ENCODE data around the gene MEI1. TPM values are rescaled to one million over a fixed set of nuclear protein-coding genes. Genes with fewer than 3 reads are reported as not detected.

MEI1 gene
- total RNA-seq, 4 donors from 2014 or later: 1.1 to 20.5 TPM; not detected in 2

- intact Hi-C loops (cut with DNase I; ENCODE audit: low total_unique reads): loop anchor here (5.0 kb wide), 2 partner anchors 161 to 246 kb away; no protein-coding TSS in a partner anchor
- in situ Hi-C loops (cut with MboI; ENCODE audit: low pct_ligation_motif_present in 1 of 4, low pct_unique_long_range_greater_than_20kb in 1 of 4, low sequenced_read_pairs in 3 of 4): loop anchor here in 3 of 4 donors (5.0 to 10.0 kb wide), 2 partner anchors 246 to 248 kb away; partner anchors contain the start of gene CENPM (in 1 of the 3)
- H3K4me3 ChIP-seq: no peak overlapping the region
- no peaks in the 10 kb centered on the region for H3K9me3 ChIP-seq
- TF ChIP-seq EP300 (IDR thresholded peaks at IDR 0.05; ENCODE audit: low read depth) (no peak), POLR2A (IDR thresholded peaks at IDR 0.05) (no peak), POLR2AphosphoS5 (IDR thresholded peaks at IDR 0.05) (no peak), CTCF (IDR thresholded peaks at IDR 0.05) (no peak)
- no peaks in the 10 kb centered on the region for H3K27me3 ChIP-seq
- DNase-seq: peak; percentile 23
- peak overlapping the region; percentile 30 to 67 (median 40) for H3K27ac ChIP-seq
- WGBS, 2 donors (ENCODE audit: low coverage in 1 of 2): 71% methylated on average over 11 of the region's 11 CpGs; no CpG with 5 or more reads in 1 of the 2 donors
- peaks cover 4 to 18% (median 14%) of the 10 kb centered on the region in 4 donors for H3K4me1 ChIP-seq
- no peaks in the 10 kb centered on the region for H3K36me3 ChIP-seq
These were observed 2.6 kb upstream of the MEI1 start for GRCh38 chr22:41696703-41697102.

GRCh38 chr22:41697126-41697775, 2.1 kb upstream of the MEI1 start:
- DNase-seq: peak; percentile 95
- no peak for TF ChIP-seq EP300 (IDR thresholded peaks at IDR 0.05; ENCODE audit: low read depth)
- no peak for TF ChIP-seq POLR2A (IDR thresholded peaks at IDR 0.05)
- peak; percentile 98 to 100 (median 99) for TF ChIP-seq CTCF (IDR thresholded peaks at IDR 0.05)
- no peak for TF ChIP-seq POLR2AphosphoS5 (IDR thresholded peaks at IDR 0.05)
- Histone ChIP-seq H3K27me3 (no peaks in the 10 kb centered on the region), H3K27ac (peak overlapping the region; percentile 30 to 67 (median 40)), H3K4me1 (peaks cover 4 to 18% (median 14%) of the 10 kb centered on the region in 4 donors), H3K36me3 (no peaks in the 10 kb centered on the region), H3K4me3 (peak overlapping the region in 1 of 4 donors; percentile 42), H3K9me3 (no peaks in the 10 kb centered on the region)
- in situ Hi-C loops (cut with MboI; ENCODE audit: low pct_ligation_motif_present in 1 of 4, low pct_unique_long_range_greater_than_20kb in 1 of 4, low sequenced_read_pairs in 3 of 4) (loop anchor here in 3 of 4 donors (5.0 to 10.0 kb wide), 2 partner anchors 245 to 248 kb away; partner anchors contain the start of gene CENPM (in 1 of the 3)), intact Hi-C loops (cut with DNase I; ENCODE audit: low total_unique reads) (loop anchor here (5.0 kb wide), 2 partner anchors 160 to 245 kb away; no protein-coding TSS in a partner anchor)
- 5% methylated on average over 9 of the region's 12 CpGs; no CpG with 5 or more reads in 1 of the 2 donors for WGBS, 2 donors (ENCODE audit: low coverage in 1 of 2)

- WGBS, 2 donors (ENCODE audit: low coverage in 1 of 2): 98% methylated on average over 16 of the region's 16 CpGs; no CpG with 5 or more reads in 1 of the 2 donors
- no peak overlapping the region for H3K4me3 ChIP-seq
- H3K9me3 ChIP-seq: no peaks in the 10 kb centered on the region
- no peaks in the 10 kb centered on the region for H3K36me3 ChIP-seq
- no peak for DNase-seq
- in situ Hi-C loops (cut with MboI; ENCODE audit: low pct_ligation_motif_present in 1 of 4, low pct_unique_long_range_greater_than_20kb in 1 of 4, low sequenced_read_pairs in 3 of 4) (no loop called here), intact Hi-C loops (cut with DNase I; ENCODE audit: low total_unique reads) (no loop called here)
- no peaks in the 10 kb centered on the region for H3K27me3 ChIP-seq
- TF ChIP-seq POLR2AphosphoS5 (IDR thresholded peaks at IDR 0.05) (no peak), EP300 (IDR thresholded peaks at IDR 0.05; ENCODE audit: low read depth) (no peak), POLR2A (IDR thresholded peaks at IDR 0.05) (no peak), CTCF (IDR thresholded peaks at IDR 0.05) (no peak)
- peaks cover 4 to 18% (median 14%) of the 10 kb centered on the region in 4 donors for H3K4me1 ChIP-seq
- H3K27ac ChIP-seq: no peak overlapping the region
These were observed 733 bp downstream of the MEI1 start for GRCh38 chr22:41700108-41700364.

GRCh38 chr22:41702763-41703162, 3.5 kb downstream of the MEI1 start:
- 95% methylated on average over 9 of the region's 9 CpGs; no CpG with 5 or more reads in 1 of the 2 donors for WGBS, 2 donors (ENCODE audit: low coverage in 1 of 2)
- Histone ChIP-seq H3K27ac (no peak overlapping the region), H3K9me3 (no peaks in the 10 kb centered on the region), H3K4me1 (peaks cover 0 to 8% (median 4%) of the 10 kb centered on the region in 4 donors), H3K4me3 (no peak overlapping the region), H3K27me3 (no peaks in the 10 kb centered on the region), H3K36me3 (no peaks in the 10 kb centered on the region)
- intact Hi-C loops (cut with DNase I; ENCODE audit: low total_unique reads) (no loop called here), in situ Hi-C loops (cut with MboI; ENCODE audit: low pct_ligation_motif_present in 1 of 4, low pct_unique_long_range_greater_than_20kb in 1 of 4, low sequenced_read_pairs in 3 of 4) (no loop called here)
- no peak for DNase-seq
- no peak for TF ChIP-seq POLR2A (IDR thresholded peaks at IDR 0.05)
